Prostate gland (tissue), 2 donors: ENCODE measurements around the gene SOAT2. TPM values are rescaled to one million over a fixed set of nuclear protein-coding genes. Genes with fewer than 3 reads are reported as not detected.

ENCODE experiments used
- DNase-seq: peaks from one replicate; pipeline ENCODE4 v3.0.0-alpha.2; 2019; ENCODE audit warnings: low spot score
- H3K27ac ChIP-seq, 2 donors: fragments of 200-600 bp; sonication (generic); 2 replicates each; pipeline ENCODE4 v1.5.1; 2017 to 2019
- H3K27me3 ChIP-seq: fragments of 200-600 bp; sonication (generic); replicated peaks from 2 replicates; pipeline ENCODE4 v1.5.1; 2019; ENCODE audit not compliant: insufficient read depth
- H3K36me3 ChIP-seq, 2 donors: fragments of 200-600 bp; sonication (generic); 1 replicate in 1 of 2; 2 replicates in 1 of 2; pipeline versions ENCODE4 v1.5.1 to v1.8.1; 2017 to 2019
- H3K4me1 ChIP-seq: fragments of 200-600 bp; sonication (generic); replicated peaks from 2 replicates; pipeline ENCODE4 v1.5.1; 2019
- H3K4me3 ChIP-seq, 2 donors: fragments of 200-600 bp; sonication (generic); 2 replicates each; pipeline ENCODE4 v1.5.1; 2017 to 2019
- H3K9me3 ChIP-seq: fragments of 200-600 bp; sonication (generic); 2 replicates; pipeline ENCODE4 v1.5.1; 2017
- POLR2A ChIP-seq: fragments of 450-650 bp; IDR thresholded peaks from one replicate; pipeline ENCODE4 v1.6.1; 2016; ENCODE audit warnings: antibody characterized with exemption, mild to moderate bottlenecking
- POLR2AphosphoS5 ChIP-seq: sonication (generic); formaldehyde crosslinking; IDR thresholded peaks from one replicate; pipeline ENCODE4 v1.6.1; 2017; ENCODE audit warnings: antibody characterized with exemption
- WGBS: methylation state at CpG from one replicate; pipeline ENCODE4 v1.1.5; 2018; 5-methylcytosine and 5-hydroxymethylcytosine counted together
- intact Hi-C: fragments of 100-400 bp; cut with DNase I; formaldehyde crosslinking; loops from one replicate; pipeline ENCODE4 v1.14.2; 2022
- total RNA-seq, 2 donors: library from RNA; depleted of rRNA; stranded (reverse); fragments of >200 nt; gene quantifications; one replicate each; pipeline ENCODE4 v1.1.0, GENCODE V29; 2016
- TF ChIP-seq, protein P1 (sequence below), 4 experiments: fragments of 200-600 bp in 2 of 4; fragments of 450-650 bp in 2 of 4; sonication (generic) in 2 of 4; IDR thresholded peaks; 1 replicate in 3 of 4; 2 replicates in 1 of 4; pipeline ENCODE4 v1.5.1; 2016 to 2019; ENCODE audit warnings: antibody characterized with exemption in 4 of 4, mild to moderate bottlenecking in 2 of 4, moderate library complexity in 2 of 4

Gene SOAT2
- total RNA-seq, 2 donors from 2014 or later: 0.14 to 0.28 TPM

DNA sequence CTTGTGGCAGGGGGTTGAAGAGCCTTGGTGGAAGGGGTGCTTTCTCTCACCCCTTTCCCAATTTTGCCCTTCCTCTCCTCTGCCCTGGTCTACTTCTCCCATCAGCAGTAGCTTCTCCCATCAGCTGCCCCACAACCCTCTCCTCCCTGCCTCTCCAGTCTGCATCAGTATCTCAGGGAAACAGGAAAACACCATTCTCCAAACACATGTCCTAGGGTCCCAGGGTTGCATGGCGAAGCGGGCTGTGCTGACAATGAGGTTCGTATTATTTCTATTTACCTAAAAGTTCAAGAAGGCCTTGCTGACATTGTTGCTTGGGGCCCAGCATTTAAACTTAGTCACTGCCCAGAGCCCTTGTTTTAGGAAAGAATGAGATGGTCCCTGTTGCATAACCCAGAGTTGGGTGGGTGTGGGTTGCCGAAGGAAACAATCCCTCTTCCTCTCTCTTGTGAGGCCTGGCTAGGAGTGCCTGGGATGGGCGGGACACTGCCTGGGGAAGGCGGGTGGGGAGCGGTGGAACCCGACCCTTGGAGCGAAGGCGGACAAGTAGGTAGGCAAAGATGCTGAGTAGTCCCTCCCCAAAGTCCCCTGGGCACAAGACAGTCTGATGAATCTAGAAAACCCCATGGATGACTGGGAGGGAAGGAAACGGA lies 7.1 kb upstream of the SOAT2 start:
- no peak for TF ChIP-seq POLR2A
- TF ChIP-seq POLR2AphosphoS5: peak; percentile 27
- 44% methylated on average over 11 of the region's 11 CpGs for WGBS
- Histone ChIP-seq H3K4me1 (peaks cover 5% of the 10 kb centered on the region), H3K36me3 (no peaks in the 10 kb centered on the region), H3K27ac (peak overlapping the region; percentile 71 to 86), H3K4me3 (no peak overlapping the region), H3K27me3 (no peaks in the 10 kb centered on the region), H3K9me3 (no peaks in the 10 kb centered on the region)
- intact Hi-C loops: loop anchor here (5.0 kb wide), 1 partner anchor 61 kb away; no protein-coding TSS in a partner anchor
- DNase-seq: no peak

GRCh38 chr12:53096759-53097158 lies 6.5 kb upstream of the SOAT2 start:
- Histone ChIP-seq H3K4me1 (peaks cover 5% of the 10 kb centered on the region), H3K4me3 (peak overlapping the region; percentile 44 to 48), H3K9me3 (no peaks in the 10 kb centered on the region), H3K36me3 (no peaks in the 10 kb centered on the region), H3K27me3 (no peaks in the 10 kb centered on the region), H3K27ac (peak overlapping the region; percentile 71 to 86)
- TF ChIP-seq POLR2AphosphoS5 (no peak), POLR2A (no peak)
- TF ChIP-seq, protein P1, sequence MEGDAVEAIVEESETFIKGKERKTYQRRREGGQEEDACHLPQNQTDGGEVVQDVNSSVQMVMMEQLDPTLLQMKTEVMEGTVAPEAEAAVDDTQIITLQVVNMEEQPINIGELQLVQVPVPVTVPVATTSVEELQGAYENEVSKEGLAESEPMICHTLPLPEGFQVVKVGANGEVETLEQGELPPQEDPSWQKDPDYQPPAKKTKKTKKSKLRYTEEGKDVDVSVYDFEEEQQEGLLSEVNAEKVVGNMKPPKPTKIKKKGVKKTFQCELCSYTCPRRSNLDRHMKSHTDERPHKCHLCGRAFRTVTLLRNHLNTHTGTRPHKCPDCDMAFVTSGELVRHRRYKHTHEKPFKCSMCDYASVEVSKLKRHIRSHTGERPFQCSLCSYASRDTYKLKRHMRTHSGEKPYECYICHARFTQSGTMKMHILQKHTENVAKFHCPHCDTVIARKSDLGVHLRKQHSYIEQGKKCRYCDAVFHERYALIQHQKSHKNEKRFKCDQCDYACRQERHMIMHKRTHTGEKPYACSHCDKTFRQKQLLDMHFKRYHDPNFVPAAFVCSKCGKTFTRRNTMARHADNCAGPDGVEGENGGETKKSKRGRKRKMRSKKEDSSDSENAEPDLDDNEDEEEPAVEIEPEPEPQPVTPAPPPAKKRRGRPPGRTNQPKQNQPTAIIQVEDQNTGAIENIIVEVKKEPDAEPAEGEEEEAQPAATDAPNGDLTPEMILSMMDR (IDR thresholded peaks at IDR 0.05): no peak
- 39% methylated on average over 9 of the region's 9 CpGs for WGBS
- intact Hi-C loops: loop anchor here (5.0 kb wide), 1 partner anchor 61 kb away; no protein-coding TSS in a partner anchor
- DNase-seq: no peak

DNA sequence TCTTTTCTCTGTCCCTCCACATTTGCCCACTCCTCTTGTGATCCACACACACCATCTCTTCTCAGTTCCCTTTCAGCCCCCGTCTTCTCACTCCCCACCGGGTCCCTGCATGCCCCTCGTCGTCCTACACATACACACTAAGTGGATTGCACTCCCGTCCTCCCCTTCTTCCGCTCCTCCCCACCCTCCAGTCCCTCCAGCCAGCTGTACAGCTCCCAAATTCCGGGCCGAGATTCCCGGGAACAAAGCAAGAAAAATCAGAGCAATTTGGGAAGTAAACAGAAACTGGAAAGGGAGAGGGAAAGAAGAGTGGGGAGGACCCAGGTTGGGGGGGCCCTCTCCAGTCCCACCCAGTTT lies 6.1 kb upstream of the SOAT2 start:
- Histone ChIP-seq H3K4me1 (peaks cover 5% of the 10 kb centered on the region), H3K27me3 (no peaks in the 10 kb centered on the region), H3K4me3 (peak overlapping the region; percentile 44 to 48), H3K36me3 (no peaks in the 10 kb centered on the region), H3K9me3 (no peaks in the 10 kb centered on the region), H3K27ac (peak overlapping the region; percentile 71 to 86)
- DNase-seq: no peak
- intact Hi-C loops: loop anchor here (5.0 kb wide), 1 partner anchor 60 kb away; no protein-coding TSS in a partner anchor
- 1% methylated on average over 9 of the region's 9 CpGs for WGBS
- TF ChIP-seq POLR2A (no peak), POLR2AphosphoS5 (no peak)
- TF ChIP-seq, protein P1 (IDR thresholded peaks at IDR 0.05): no peak

DNA sequence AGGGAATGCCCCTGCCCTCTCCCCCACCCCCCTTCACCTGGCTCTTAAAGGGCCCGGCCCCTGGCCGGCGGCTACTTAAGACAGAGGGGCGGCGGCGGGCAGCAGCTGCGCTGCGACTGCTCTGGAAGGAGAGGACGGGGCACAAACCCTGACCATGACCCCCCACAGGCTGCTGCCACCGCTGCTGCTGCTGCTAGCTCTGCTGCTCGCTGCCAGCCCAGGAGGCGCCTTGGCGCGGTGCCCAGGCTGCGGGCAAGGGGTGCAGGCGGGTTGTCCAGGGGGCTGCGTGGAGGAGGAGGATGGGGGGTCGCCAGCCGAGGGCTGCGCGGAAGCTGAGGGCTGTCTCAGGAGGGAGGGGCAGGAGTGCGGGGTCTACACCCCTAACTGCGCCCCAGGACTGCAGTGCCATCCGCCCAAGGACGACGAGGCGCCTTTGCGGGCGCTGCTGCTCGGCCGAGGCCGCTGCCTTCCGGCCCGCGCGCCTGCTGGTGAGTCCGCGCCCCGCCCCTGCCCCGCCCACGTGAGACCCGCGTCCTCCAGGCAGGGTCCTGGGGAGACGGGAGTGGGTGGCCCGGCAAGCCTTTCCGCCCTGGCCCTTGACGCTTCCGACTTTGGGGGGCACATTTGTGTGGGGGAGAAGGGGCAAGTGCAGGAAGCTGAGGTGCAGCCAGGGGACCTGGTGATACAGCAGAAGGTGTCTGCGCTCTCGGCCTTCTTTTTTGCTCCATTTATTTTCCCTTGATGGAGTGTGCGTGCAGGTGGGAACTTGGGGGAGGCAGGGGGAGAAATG lies 5.5 kb upstream of the SOAT2 start, which contains the start of gene IGFBP6:
TSS of gene IGFBP6 (plus strand) at position 104 of the 790 bp plus-strand sequence. CDS start at position 155, 51 bp downstream.
- WGBS: 1% methylated on average over 42 of the region's 51 CpGs
- peaks cover 5% of the 10 kb centered on the region for H3K4me1 ChIP-seq
- peak within 1 kb of the TSS; percentile 44 to 48 for H3K4me3 ChIP-seq
- H3K36me3 ChIP-seq: no peaks in the 10 kb centered on the region
- no peaks in the 10 kb centered on the region for H3K9me3 ChIP-seq
- H3K27ac ChIP-seq: peak within 1 kb of the TSS; percentile 71 to 86
- no peak for DNase-seq
- TF ChIP-seq, protein P1 (IDR thresholded peaks at IDR 0.05): peak in 2 of 4 experiments; percentile 40 to 51
- no peak for TF ChIP-seq POLR2A
- no peaks in the 10 kb centered on the region for H3K27me3 ChIP-seq
- intact Hi-C loops: loop anchor here (5.0 kb wide), 1 partner anchor 60 kb away; no protein-coding TSS in a partner anchor

DNA sequence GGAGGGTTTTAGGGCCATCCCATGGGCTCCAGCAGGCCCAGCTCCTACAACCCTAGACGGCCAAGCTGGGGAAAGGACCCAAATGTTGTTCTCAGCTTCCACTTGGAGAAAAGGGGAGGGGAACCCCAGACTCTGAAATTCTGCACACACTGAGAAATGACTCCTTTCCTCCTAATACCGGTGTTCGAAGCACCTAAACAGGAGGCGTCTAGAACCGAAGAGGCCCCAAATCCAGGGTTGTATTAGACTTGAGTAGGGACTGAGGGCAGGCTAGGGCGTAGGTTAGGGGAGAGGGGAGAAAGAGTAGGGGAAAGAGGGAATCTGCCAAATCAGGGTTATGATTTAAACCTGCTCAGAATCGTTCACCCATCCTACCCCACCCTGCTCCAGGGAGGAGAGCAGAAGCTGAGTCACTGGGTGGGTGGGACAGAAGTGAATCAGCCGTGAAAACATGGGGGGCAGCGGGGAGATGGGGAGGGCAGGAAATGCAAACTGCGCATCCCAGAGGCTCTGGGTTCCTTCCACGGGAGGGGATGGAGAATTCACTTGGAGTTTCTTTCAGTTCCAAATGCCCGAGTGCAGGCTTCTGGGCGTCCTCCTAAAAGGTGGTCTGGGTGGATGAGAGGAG lies 4.8 kb upstream of the SOAT2 start:
- WGBS: 28% methylated on average over 13 of the region's 13 CpGs
- TF ChIP-seq, protein P1 (IDR thresholded peaks at IDR 0.05): no peak
- TF ChIP-seq POLR2A: no peak
- no peak for TF ChIP-seq POLR2AphosphoS5
- Histone ChIP-seq H3K9me3 (no peaks in the 10 kb centered on the region), H3K4me1 (peaks cover 5% of the 10 kb centered on the region), H3K4me3 (peak overlapping the region; percentile 44 to 48), H3K36me3 (no peaks in the 10 kb centered on the region), H3K27me3 (no peaks in the 10 kb centered on the region), H3K27ac (peak overlapping the region; percentile 71 to 86)
- no peak for DNase-seq
- intact Hi-C loops: loop anchor here (5.0 kb wide), 1 partner anchor 59 kb away; no protein-coding TSS in a partner anchor
